Limb (tissue), 2 donors: ENCODE data around the gene CGB8.
A peak's percentile ranks its signal among the peaks of the same experiment; 100 is the strongest.
"Not testable (repeated sequence)": the region's sequence is repeated elsewhere in the genome, so short reads cannot be mapped to it uniquely, and the experiment has no call there.

Experiments used
- DNase-seq, 2 donors: peaks; one replicate each; pipeline ENCODE4 v3.0.0-alpha.2; 2016; ENCODE audit errors: extremely low spot score in 2 of 2

CGB8 gene

GRCh38 chr19:49064768-49065611, 16.1 kb upstream of the CGB8 start, which contains the start of gene NTF4:
TSS of gene NTF4 (minus strand) at chr19:49064818. CDS start at chr19:49061997, 2,821 bp downstream.
- peak in 1 of 2 donors; percentile 75 for DNase-seq

- DNase-seq = no peak
Observed at GRCh38 chr19:49064029-49064629, 15.2 kb upstream of the CGB8 start.

- DNase-seq = no peak
Observed at GRCh38 chr19:49061445-49061844, 12.5 kb upstream of the CGB8 start.

- no peak for DNase-seq
Observed at GRCh38 chr19:49061000-49061399, 12.1 kb upstream of the CGB8 start.

- DNase-seq = no peak
Observed at GRCh38 chr19:49059053-49059452, 10.1 kb upstream of the CGB8 start.

GRCh38 chr19:49058562-49058961, 9.7 kb upstream of the CGB8 start:
- DNase-seq = no peak

GRCh38 chr19:49057636-49058234, 8.8 kb upstream of the CGB8 start, which contains the start of gene CGB7:
TSS of gene CGB7 (minus strand) at chr19:49057749. CDS start at chr19:49055375, 2,374 bp downstream.
- DNase-seq = peak; percentile 26 to 61

GRCh38 chr19:49056902-49057596, 8.1 kb upstream of the CGB8 start:
- DNase-seq = not testable (repeated sequence)

- DNase-seq = peak in 1 of 2 donors; percentile 62
Observed at GRCh38 chr19:49056101-49056901, 7.4 kb upstream of the CGB8 start.

GRCh38 chr19:49050376-49051033, 1.6 kb upstream of the CGB8 start:
- DNase-seq = not testable (repeated sequence)

- DNase-seq = not testable (repeated sequence)
Observed at GRCh38 chr19:49049834-49050233, 923 bp upstream of the CGB8 start.

GRCh38 chr19:49043548-49043947, 5.4 kb downstream of the CGB8 start, which contains the start of gene CGB5:
TSS of gene CGB5 (plus strand) at chr19:49043848. CDS start at chr19:49044210, 362 bp downstream.
- DNase-seq = not testable (repeated sequence)

- not testable (repeated sequence) for DNase-seq
Observed at GRCh38 chr19:49042666-49043065, 6.2 kb downstream of the CGB8 start.

GRCh38 chr19:49042177-49042576, 6.7 kb downstream of the CGB8 start:
- DNase-seq = no peak

GRCh38 chr19:49039736-49040135, 9.2 kb downstream of the CGB8 start:
- not testable (repeated sequence) for DNase-seq

- not testable (repeated sequence) for DNase-seq
Observed at GRCh38 chr19:49038557-49039276, 10.2 kb downstream of the CGB8 start.

- not testable (repeated sequence) for DNase-seq
Observed at GRCh38 chr19:49038111-49038510, 10.8 kb downstream of the CGB8 start.

- DNase-seq = not testable (repeated sequence)
Observed at GRCh38 chr19:49036815-49037214, 12.1 kb downstream of the CGB8 start, which contains the start of gene CGB1. TSS of gene CGB1 (minus strand) at chr19:49036895. CDS start at chr19:49036711, 184 bp downstream.

- DNase-seq = not testable (repeated sequence)
Observed at GRCh38 chr19:49031642-49032301, 17.1 kb downstream of the CGB8 start, which contains the start of gene CGB2. TSS of gene CGB2 (plus strand) at chr19:49031890. CDS start at chr19:49032096, 206 bp downstream.
